ENCODE results near the gene TUBGCP5. TPM values are rescaled to one million over a fixed set of nuclear protein-coding genes. Genes with fewer than 3 reads are reported as not detected.
"Not testable (repeated sequence)": the region's sequence is repeated elsewhere in the genome, so short reads cannot be mapped to it uniquely, and the experiment has no call there.

The TUBGCP5 gene
- total RNA-seq, 4 donors from 2014 or later: 11.6 to 18.2 (median 13.6) TPM

DNA sequence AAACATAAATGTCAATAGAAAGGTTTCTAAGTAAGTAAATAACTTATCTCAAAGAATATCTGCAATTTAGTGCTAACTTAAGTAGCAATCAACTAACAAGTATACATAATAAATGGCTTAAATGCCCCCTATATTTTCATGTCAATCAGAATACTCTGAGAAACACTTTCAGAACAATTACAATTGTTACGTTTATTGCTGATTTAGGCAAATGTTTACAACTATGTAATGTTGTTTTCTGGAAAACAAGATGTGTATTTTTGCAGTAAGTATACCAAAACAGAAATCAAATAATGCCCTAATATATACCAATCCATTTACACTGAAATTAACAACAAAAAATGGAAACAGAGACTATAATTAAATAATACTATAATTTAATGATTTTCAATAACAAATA, 13.2 kb downstream of the TUBGCP5 start:
- H3K36me3 ChIP-seq: peaks cover 9 to 98% of the 10 kb centered on the region in 2 donors
- no peak for TF ChIP-seq POLR2A (IDR thresholded peaks at IDR 0.05)
- TF ChIP-seq, protein P1, sequence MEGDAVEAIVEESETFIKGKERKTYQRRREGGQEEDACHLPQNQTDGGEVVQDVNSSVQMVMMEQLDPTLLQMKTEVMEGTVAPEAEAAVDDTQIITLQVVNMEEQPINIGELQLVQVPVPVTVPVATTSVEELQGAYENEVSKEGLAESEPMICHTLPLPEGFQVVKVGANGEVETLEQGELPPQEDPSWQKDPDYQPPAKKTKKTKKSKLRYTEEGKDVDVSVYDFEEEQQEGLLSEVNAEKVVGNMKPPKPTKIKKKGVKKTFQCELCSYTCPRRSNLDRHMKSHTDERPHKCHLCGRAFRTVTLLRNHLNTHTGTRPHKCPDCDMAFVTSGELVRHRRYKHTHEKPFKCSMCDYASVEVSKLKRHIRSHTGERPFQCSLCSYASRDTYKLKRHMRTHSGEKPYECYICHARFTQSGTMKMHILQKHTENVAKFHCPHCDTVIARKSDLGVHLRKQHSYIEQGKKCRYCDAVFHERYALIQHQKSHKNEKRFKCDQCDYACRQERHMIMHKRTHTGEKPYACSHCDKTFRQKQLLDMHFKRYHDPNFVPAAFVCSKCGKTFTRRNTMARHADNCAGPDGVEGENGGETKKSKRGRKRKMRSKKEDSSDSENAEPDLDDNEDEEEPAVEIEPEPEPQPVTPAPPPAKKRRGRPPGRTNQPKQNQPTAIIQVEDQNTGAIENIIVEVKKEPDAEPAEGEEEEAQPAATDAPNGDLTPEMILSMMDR (IDR thresholded peaks at IDR 0.05 in 4 of 5, conservative IDR thresholded peaks at IDR 0.05 in 1 of 5): no peak
- DNase-seq (no peak), ATAC-seq (no peak)
- intact Hi-C loops (cut with DNase I; ENCODE audit: low total_unique reads) (no loop called here), in situ Hi-C loops (cut with MboI; ENCODE audit: low sequenced_read_pairs in 4 of 4) (loop anchor here in 1 of 4 donors (10.0 kb wide), 1 partner anchor 49 kb away; no protein-coding TSS in a partner anchor)
- H3K4me3 ChIP-seq: no peak overlapping the region
- H3K27me3 ChIP-seq: no peaks in the 10 kb centered on the region
- no peaks in the 10 kb centered on the region for H3K4me1 ChIP-seq
- no peak overlapping the region for H3K27ac ChIP-seq
- H3K9me3 ChIP-seq: no peaks in the 10 kb centered on the region

DNA sequence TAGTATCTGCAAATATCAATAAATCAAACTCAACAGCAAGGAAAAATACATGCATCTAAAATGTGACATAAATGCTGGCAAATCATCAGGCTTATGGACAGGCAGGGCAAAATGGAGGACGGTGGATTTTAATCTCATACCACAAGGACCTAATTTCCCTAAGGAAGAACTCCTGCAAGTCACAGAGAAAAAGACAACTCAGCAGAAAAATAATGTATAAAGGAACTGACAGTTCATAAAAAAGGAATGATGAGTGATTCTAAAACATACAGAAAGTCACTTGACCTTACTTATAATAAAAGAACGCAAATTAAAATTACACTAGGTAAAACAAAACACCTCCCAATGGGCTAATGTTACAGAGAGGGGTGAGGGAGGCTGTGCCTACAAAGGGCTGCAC, 17.2 kb downstream of the TUBGCP5 start:
- Histone ChIP-seq H3K9me3 (no peaks in the 10 kb centered on the region), H3K36me3 (peaks cover 6 to 98% of the 10 kb centered on the region in 2 donors), H3K4me3 (no peak overlapping the region), H3K27me3 (no peaks in the 10 kb centered on the region), H3K4me1 (no peaks in the 10 kb centered on the region), H3K27ac (no peak overlapping the region)
- ATAC-seq (no peak), DNase-seq (no peak)
- intact Hi-C loops (cut with DNase I; ENCODE audit: low total_unique reads) (no loop called here), in situ Hi-C loops (cut with MboI; ENCODE audit: low sequenced_read_pairs in 4 of 4) (loop anchor here in 1 of 4 donors (10.0 kb wide), 1 partner anchor 53 kb away; no protein-coding TSS in a partner anchor)
- TF ChIP-seq, protein P1 (IDR thresholded peaks at IDR 0.05 in 4 of 5, conservative IDR thresholded peaks at IDR 0.05 in 1 of 5): no peak
- no peak for TF ChIP-seq POLR2A (IDR thresholded peaks at IDR 0.05)

DNA sequence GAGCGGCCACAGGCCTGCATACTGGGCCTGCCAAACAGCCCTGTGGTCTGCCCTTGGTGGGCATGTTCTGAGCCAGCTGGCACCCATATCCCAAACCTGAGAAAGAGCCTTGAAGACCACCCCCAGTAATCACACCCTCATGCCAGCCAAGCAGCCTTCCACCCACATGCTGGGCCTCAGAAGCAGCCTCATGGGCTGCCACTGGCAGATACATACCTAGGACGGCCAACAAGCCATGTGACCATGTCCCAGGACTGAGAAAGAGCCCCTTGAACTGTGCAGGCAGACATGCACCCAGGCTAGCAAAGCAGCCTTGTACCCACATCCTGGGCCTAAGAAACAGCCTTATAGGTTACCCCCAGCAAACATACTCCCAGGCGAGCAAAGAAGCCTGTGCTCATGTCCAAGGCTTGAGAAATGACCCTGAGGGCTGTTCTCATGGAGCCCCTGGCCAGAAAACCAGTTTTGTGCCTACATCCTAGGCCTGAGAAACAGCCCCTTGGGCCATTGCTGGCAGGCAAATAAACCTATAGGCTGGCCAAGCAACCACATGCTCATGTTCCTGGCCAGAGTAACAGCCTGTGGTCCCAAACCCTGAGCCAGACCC, 24.9 kb downstream of the TUBGCP5 start:
- Histone ChIP-seq H3K27ac (no peak overlapping the region), H3K4me1 (no peaks in the 10 kb centered on the region), H3K4me3 (no peak overlapping the region), H3K9me3 (no peaks in the 10 kb centered on the region), H3K27me3 (no peaks in the 10 kb centered on the region), H3K36me3 (peaks cover 0 to 76% of the 10 kb centered on the region in 2 donors)
- TF ChIP-seq, protein P1 (IDR thresholded peaks at IDR 0.05 in 4 of 5, conservative IDR thresholded peaks at IDR 0.05 in 1 of 5): no peak
- TF ChIP-seq POLR2A (IDR thresholded peaks at IDR 0.05): no peak
- intact Hi-C loops (cut with DNase I; ENCODE audit: low total_unique reads) (no loop called here), in situ Hi-C loops (cut with MboI; ENCODE audit: low sequenced_read_pairs in 4 of 4) (no loop called here)
- no peak for ATAC-seq
- DNase-seq: no peak

DNA sequence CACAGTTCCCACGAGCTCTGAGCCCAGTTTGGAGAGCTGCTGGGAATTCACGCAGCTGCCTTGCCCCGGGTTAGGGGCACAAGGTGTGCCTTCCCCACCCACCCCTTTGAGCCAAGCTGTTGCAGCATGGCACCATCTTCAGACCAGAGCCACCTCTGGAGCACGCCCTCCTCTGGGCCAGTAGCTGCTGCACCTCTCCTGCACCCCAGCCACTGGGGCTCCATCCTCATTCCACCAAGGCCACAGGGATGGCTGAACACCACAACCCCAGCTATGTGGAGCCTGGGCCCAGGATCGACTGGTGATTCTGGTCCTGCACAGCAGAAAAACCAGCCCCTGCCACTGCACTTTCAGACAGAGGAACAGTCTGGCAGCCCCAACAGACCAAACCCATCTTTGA, 25.7 kb downstream of the TUBGCP5 start:
- Histone ChIP-seq H3K27me3 (no peaks in the 10 kb centered on the region), H3K4me1 (no peaks in the 10 kb centered on the region), H3K27ac (no peak overlapping the region), H3K4me3 (no peak overlapping the region), H3K9me3 (no peaks in the 10 kb centered on the region), H3K36me3 (peaks cover 0 to 73% of the 10 kb centered on the region in 2 donors)
- intact Hi-C loops (cut with DNase I; ENCODE audit: low total_unique reads): no loop called here
- TF ChIP-seq, protein P1 (IDR thresholded peaks at IDR 0.05 in 4 of 5, conservative IDR thresholded peaks at IDR 0.05 in 1 of 5): no peak
- in situ Hi-C loops (cut with MboI; ENCODE audit: low sequenced_read_pairs in 4 of 4): no loop called here
- DNase-seq: no peak
- no peak for ATAC-seq

DNA sequence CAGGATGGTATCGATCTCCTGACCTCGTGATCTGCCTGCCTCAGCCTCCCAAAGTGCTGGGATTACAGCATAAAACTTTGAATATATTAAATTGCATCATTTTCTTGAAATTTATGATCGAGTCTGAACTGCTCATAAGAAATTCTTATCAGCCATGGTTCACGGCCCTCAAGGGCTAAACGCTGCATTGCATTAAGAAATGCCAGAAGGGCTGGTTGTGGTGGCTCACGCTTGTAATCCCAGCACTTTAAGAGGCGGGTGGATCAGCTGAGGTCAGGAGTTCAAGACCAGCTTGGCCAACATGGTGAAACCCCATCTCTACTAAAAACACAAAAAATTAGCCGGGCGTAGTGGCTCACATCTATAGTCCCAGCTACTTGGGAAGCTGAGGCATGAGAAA, 26.8 kb downstream of the TUBGCP5 start:
- ATAC-seq; in situ Hi-C loops (cut with MboI; ENCODE audit: low sequenced_read_pairs in 4 of 4): not testable (repeated sequence)

More for the DNA sequence above, 26.8 kb downstream of the TUBGCP5 start:
- intact Hi-C loops (cut with DNase I; ENCODE audit: low total_unique reads); H3K4me1 ChIP-seq; H3K27ac ChIP-seq; H3K9me3 ChIP-seq; DNase-seq; H3K4me3 ChIP-seq; H3K27me3 ChIP-seq: not testable (repeated sequence)
- peaks cover 0 to 73% of the 10 kb centered on the region in 2 donors for H3K36me3 ChIP-seq
